Fibroblast of villous mesenchyme (primary cell): ENCODE data around the gene TMPRSS13. TPM values are rescaled to one million over a fixed set of nuclear protein-coding genes. Genes with fewer than 3 reads are reported as not detected.

Experiments
- DNase-seq: peaks from one replicate; pipeline ENCODE4 v3.0.0-alpha.2; 2010; ENCODE audit warnings: low read depth
- H3K4me3 ChIP-seq: 2 replicates; pipeline ENCODE4 v1.5.1; 2011; ENCODE audit warnings: low read depth, mild to moderate bottlenecking, low read length
- CTCF ChIP-seq: IDR thresholded peaks from 2 replicates; pipeline ENCODE4 v1.5.1; 2012; ENCODE audit warnings: low read depth, mild to moderate bottlenecking, low read length; ENCODE audit not compliant: insufficient read depth
- total RNA-seq: library from RNA; depleted of rRNA; stranded (reverse); fragments of >200 nt; gene quantifications from 2 replicates; pipeline ENCODE4 v1.2.3, GENCODE V29; 2012

The TMPRSS13 gene
- total RNA-seq, 1 donor: not detected

DNA sequence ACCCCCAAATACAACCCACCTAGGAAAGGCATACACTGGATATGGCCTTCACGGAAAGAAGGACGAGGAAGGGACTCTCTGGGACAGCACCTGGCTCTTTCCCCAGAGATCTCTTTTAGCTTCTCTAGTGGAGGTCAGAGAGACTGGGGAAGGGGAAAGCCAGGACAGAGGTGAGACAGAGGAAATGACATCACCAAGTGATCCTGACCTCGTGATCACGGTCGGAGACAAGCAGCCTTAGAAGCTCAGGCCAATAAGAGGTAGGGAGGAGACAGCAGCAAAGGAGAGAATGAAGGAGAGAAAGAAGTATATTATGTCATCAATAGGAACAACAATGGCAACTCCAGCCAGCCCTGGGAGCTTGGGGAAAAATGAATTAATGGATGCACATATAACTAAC lies 15.4 kb upstream of the TMPRSS13 start:
- no peak for DNase-seq
- TF ChIP-seq CTCF: no peak
- no peak overlapping the region for H3K4me3 ChIP-seq

GRCh38 chr11:117941976-117942654 lies 12.9 kb upstream of the TMPRSS13 start:
- DNase-seq: no peak
- no peak overlapping the region for H3K4me3 ChIP-seq
- TF ChIP-seq CTCF: no peak

DNA sequence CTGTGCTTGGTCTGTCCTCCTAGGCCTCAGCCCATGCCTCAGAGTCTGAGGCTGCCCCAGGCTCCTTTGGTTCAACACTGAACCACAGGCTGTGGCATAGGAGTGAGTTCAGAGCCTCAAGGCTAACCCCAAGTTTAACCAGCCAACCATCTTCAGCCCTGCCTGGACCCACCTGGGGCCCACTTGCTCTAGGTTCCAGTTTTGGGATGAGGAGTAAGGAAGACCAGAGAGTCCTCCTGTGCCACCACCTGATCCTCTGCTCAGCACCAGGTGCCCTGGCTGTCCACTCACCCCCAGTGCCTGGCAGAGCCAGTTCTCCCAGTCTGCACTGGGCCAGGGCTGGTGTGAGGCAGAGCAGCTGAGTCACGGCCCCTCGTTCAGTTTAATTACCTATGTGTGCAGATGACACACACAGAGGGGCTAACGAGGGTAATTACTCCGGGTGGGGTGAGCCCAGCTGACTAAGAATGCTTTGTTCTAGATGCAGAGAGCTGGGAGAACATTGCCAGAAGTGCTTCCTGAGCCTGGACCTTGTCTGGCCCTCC lies 12.0 kb upstream of the TMPRSS13 start:
- DNase-seq: no peak
- TF ChIP-seq CTCF: no peak
- no peak overlapping the region for H3K4me3 ChIP-seq

- no peak overlapping the region for H3K4me3 ChIP-seq
- no peak for DNase-seq
- TF ChIP-seq CTCF: no peak
These were observed 11.5 kb upstream of the TMPRSS13 start for GRCh38 chr11:117940736-117941135.

GRCh38 chr11:117936973-117937372 lies 7.8 kb upstream of the TMPRSS13 start:
- no peak for TF ChIP-seq CTCF
- DNase-seq: no peak
- no peak overlapping the region for H3K4me3 ChIP-seq

DNA sequence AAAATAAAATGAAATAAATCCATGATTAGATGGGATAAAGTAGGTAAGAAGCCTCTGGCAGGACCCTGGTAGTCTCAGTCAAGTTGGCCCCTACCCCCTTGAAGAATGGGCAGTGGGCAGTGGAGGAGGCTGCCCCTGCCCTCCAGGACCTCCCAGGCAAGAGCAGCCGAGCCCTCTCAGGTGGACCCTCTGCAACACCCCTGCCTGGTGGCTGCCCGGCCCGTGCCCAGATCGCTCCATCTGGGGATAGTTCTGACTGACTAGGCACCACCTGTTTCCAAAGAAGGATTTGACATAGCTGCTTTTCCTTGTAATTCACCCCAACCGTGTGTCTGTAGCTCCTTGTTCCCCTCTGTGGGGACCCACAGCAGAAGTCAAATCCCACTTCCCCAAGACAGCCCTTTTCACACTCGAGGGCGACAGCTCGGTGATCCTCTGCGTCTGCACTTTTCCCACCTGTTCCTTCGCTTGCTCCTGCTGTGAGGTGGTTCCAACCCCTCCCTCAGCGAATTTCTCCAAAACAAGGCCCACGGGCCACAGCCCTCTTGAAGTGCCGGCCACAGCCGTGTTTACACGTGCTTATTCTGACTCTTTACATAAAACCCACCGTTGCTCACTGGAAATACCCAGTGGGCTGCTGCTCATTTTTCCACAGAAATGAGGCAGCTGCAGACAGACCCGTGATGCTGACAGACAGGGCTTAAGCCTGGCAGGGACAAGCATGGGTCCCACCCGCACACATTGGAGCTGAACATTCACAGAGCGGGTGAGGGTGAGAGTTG lies 5.5 kb upstream of the TMPRSS13 start:
- no peak for DNase-seq
- no peak for TF ChIP-seq CTCF
- no peak overlapping the region for H3K4me3 ChIP-seq
